Prostate gland (tissue), 2 donors: ENCODE data around the gene UTS2B. TPM values are rescaled to one million over a fixed set of nuclear protein-coding genes. Genes with fewer than 3 reads are reported as not detected.
"Not testable (repeated sequence)": the region's sequence is repeated elsewhere in the genome, so short reads cannot be mapped to it uniquely, and the experiment has no call there.

ENCODE experiments used
- DNase-seq: peaks from one replicate; pipeline ENCODE4 v3.0.0-alpha.2; 2019; ENCODE audit warnings: low spot score
- H3K27ac ChIP-seq, 2 donors: fragments of 200-600 bp; sonication (generic); 2 replicates each; pipeline ENCODE4 v1.5.1; 2017 to 2019
- H3K27me3 ChIP-seq: fragments of 200-600 bp; sonication (generic); replicated peaks from 2 replicates; pipeline ENCODE4 v1.5.1; 2019; ENCODE audit not compliant: insufficient read depth
- H3K36me3 ChIP-seq, 2 donors: fragments of 200-600 bp; sonication (generic); 1 replicate in 1 of 2; 2 replicates in 1 of 2; pipeline versions ENCODE4 v1.5.1 to v1.8.1; 2017 to 2019
- H3K4me1 ChIP-seq: fragments of 200-600 bp; sonication (generic); replicated peaks from 2 replicates; pipeline ENCODE4 v1.5.1; 2019
- H3K4me3 ChIP-seq, 2 donors: fragments of 200-600 bp; sonication (generic); 2 replicates each; pipeline ENCODE4 v1.5.1; 2017 to 2019
- H3K9me3 ChIP-seq: fragments of 200-600 bp; sonication (generic); 2 replicates; pipeline ENCODE4 v1.5.1; 2017
- CTCF ChIP-seq, 4 experiments: fragments of 200-600 bp in 2 of 4; fragments of 450-650 bp in 2 of 4; sonication (generic) in 2 of 4; IDR thresholded peaks; 1 replicate in 3 of 4; 2 replicates in 1 of 4; pipeline ENCODE4 v1.5.1; 2016 to 2019; ENCODE audit warnings: antibody characterized with exemption in 4 of 4, mild to moderate bottlenecking in 2 of 4, moderate library complexity in 2 of 4
- POLR2A ChIP-seq: fragments of 450-650 bp; IDR thresholded peaks from one replicate; pipeline ENCODE4 v1.6.1; 2016; ENCODE audit warnings: antibody characterized with exemption, mild to moderate bottlenecking
- POLR2AphosphoS5 ChIP-seq: sonication (generic); formaldehyde crosslinking; IDR thresholded peaks from one replicate; pipeline ENCODE4 v1.6.1; 2017; ENCODE audit warnings: antibody characterized with exemption
- WGBS: methylation state at CpG from one replicate; pipeline ENCODE4 v1.1.5; 2018; 5-methylcytosine and 5-hydroxymethylcytosine counted together
- intact Hi-C: fragments of 100-400 bp; cut with DNase I; formaldehyde crosslinking; loops from one replicate; pipeline ENCODE4 v1.14.2; 2022
- total RNA-seq, 2 donors: library from RNA; depleted of rRNA; stranded (reverse); fragments of >200 nt; gene quantifications; one replicate each; pipeline ENCODE4 v1.1.0, GENCODE V29; 2016

UTS2B gene
- total RNA-seq, 2 donors from 2014 or later, result 0.18 to 4.3 TPM

- TF ChIP-seq POLR2AphosphoS5 (no peak), POLR2A (no peak)
- DNase-seq, result no peak
- Histone ChIP-seq H3K36me3 (no peaks in the 10 kb centered on the region), H3K27me3 (no peaks in the 10 kb centered on the region), H3K4me1 (no peaks in the 10 kb centered on the region), H3K27ac (no peak overlapping the region), H3K4me3 (no peak overlapping the region), H3K9me3 (no peaks in the 10 kb centered on the region)
- intact Hi-C loops, result no loop called here
Measured at GRCh38 chr3:191280882-191281281, 49.4 kb downstream of the UTS2B start.

- no peak overlapping the region for H3K27ac ChIP-seq
- H3K4me3 ChIP-seq, result no peak overlapping the region
- H3K4me1 ChIP-seq, result no peaks in the 10 kb centered on the region
- TF ChIP-seq CTCF (IDR thresholded peaks at IDR 0.05), result no peak
- TF ChIP-seq POLR2A, result no peak
- TF ChIP-seq POLR2AphosphoS5, result no peak
- no peaks in the 10 kb centered on the region for H3K27me3 ChIP-seq
- DNase-seq, result no peak
- no peaks in the 10 kb centered on the region for H3K9me3 ChIP-seq
- 30% methylated on average over 1 of the region's 1 CpG for WGBS
- intact Hi-C loops, result no loop called here
- no peaks in the 10 kb centered on the region for H3K36me3 ChIP-seq
Measured at GRCh38 chr3:191280111-191280510, 50.2 kb downstream of the UTS2B start.

- no peak overlapping the region for H3K4me3 ChIP-seq
- no peak for TF ChIP-seq POLR2AphosphoS5
- no peak for TF ChIP-seq POLR2A
- no peak for TF ChIP-seq CTCF (IDR thresholded peaks at IDR 0.05)
Measured at GRCh38 chr3:191275751-191276150, 54.6 kb downstream of the UTS2B start.

GRCh38 chr3:191275244-191275643 lies 55.1 kb downstream of the UTS2B start:
- intact Hi-C loops, H3K4me1 ChIP-seq, H3K27ac ChIP-seq, DNase-seq, H3K27me3 ChIP-seq, H3K4me3 ChIP-seq, H3K36me3 ChIP-seq, H3K9me3 ChIP-seq: not testable (repeated sequence)
- WGBS, result 96% methylated on average over 14 of the region's 14 CpGs

More at GRCh38 chr3:191275751-191276150, 54.6 kb downstream of the UTS2B start:
- Histone ChIP-seq H3K27ac (no peak overlapping the region), H3K27me3 (no peaks in the 10 kb centered on the region), H3K36me3 (no peaks in the 10 kb centered on the region), H3K4me1 (no peaks in the 10 kb centered on the region), H3K9me3 (no peaks in the 10 kb centered on the region)
- DNase-seq, result no peak
- intact Hi-C loops, result no loop called here

- Histone ChIP-seq H3K4me1 (no peaks in the 10 kb centered on the region), H3K36me3 (no peaks in the 10 kb centered on the region), H3K27me3 (no peaks in the 10 kb centered on the region), H3K27ac (no peak overlapping the region), H3K9me3 (no peaks in the 10 kb centered on the region), H3K4me3 (no peak overlapping the region)
- no peak for TF ChIP-seq POLR2AphosphoS5
- no peak for TF ChIP-seq CTCF (IDR thresholded peaks at IDR 0.05)
- TF ChIP-seq POLR2A, result no peak
- WGBS, result 61% methylated on average over 5 of the region's 5 CpGs
- intact Hi-C loops, result no loop called here
- DNase-seq, result no peak
Measured at GRCh38 chr3:191269289-191270085, 60.8 kb downstream of the UTS2B start.

- Histone ChIP-seq H3K27ac (no peak overlapping the region), H3K36me3 (no peaks in the 10 kb centered on the region), H3K4me3 (no peak overlapping the region), H3K27me3 (no peaks in the 10 kb centered on the region), H3K9me3 (no peaks in the 10 kb centered on the region), H3K4me1 (no peaks in the 10 kb centered on the region)
- intact Hi-C loops, result no loop called here
- TF ChIP-seq POLR2AphosphoS5, result no peak
- DNase-seq, result no peak
Measured at GRCh38 chr3:191268737-191269136, 61.6 kb downstream of the UTS2B start.
